SK-MEL-5 (cell line): Measurements from ENCODE around the gene FRMD4A. TPM values are rescaled to one million over a fixed set of nuclear protein-coding genes. Genes with fewer than 3 reads are reported as not detected.
A peak's percentile ranks its signal among the peaks of the same experiment; 100 is the strongest.

Experiments used
- DNase-seq: peaks from one replicate; pipeline ENCODE4 v3.0.0-alpha.2; 2016; ENCODE audit warnings: low read depth, low spot score
- in situ Hi-C: cut with HindIII; loops from 2 replicates; pipeline ENCODE4 v1.10.0; 2016; ENCODE audit warnings: low sequenced_read_pairs, high pct_unique_total_duplicates, low pct_unique_long_range_greater_than_20kb
- total RNA-seq: library from RNA; depleted of rRNA; stranded (reverse); fragments of >200 nt; shearing (Covaris generic); gene quantifications from 2 replicates; pipeline ENCODE4 v1.2.3, GENCODE V29; 2014

The FRMD4A gene
- total RNA-seq, 1 experiment from 2014 or later, result 9.9 TPM

- in situ Hi-C loops, result no loop called here
- no peak for DNase-seq
Observed at GRCh38 chr10:14116021-14116420, 214.7 kb downstream of the FRMD4A start.

- no peak for DNase-seq
- in situ Hi-C loops, result no loop called here
Observed at GRCh38 chr10:14114791-14115190, 215.9 kb downstream of the FRMD4A start.

GRCh38 chr10:14112056-14112455 is 218.7 kb downstream of the FRMD4A start:
- in situ Hi-C loops, result no loop called here
- no peak for DNase-seq

- in situ Hi-C loops, result no loop called here
- DNase-seq, result no peak
Observed at GRCh38 chr10:14111208-14111607, 219.5 kb downstream of the FRMD4A start.

- in situ Hi-C loops, result no loop called here
- DNase-seq, result no peak
Observed at GRCh38 chr10:14106828-14107227, 223.9 kb downstream of the FRMD4A start.

GRCh38 chr10:14102056-14102455 is 228.7 kb downstream of the FRMD4A start:
- DNase-seq, result no peak
- in situ Hi-C loops, result no loop called here

GRCh38 chr10:14099885-14100284 is 230.8 kb downstream of the FRMD4A start:
- in situ Hi-C loops, result no loop called here
- no peak for DNase-seq

- peak; percentile 65 for DNase-seq
- in situ Hi-C loops, result no loop called here
Observed at GRCh38 chr10:14093730-14094484, 236.8 kb downstream of the FRMD4A start.

- no peak for DNase-seq
- in situ Hi-C loops, result no loop called here
Observed at GRCh38 chr10:14092799-14093198, 237.9 kb downstream of the FRMD4A start.

- in situ Hi-C loops, result no loop called here
Observed at GRCh38 chr10:14089556-14090292, 241.0 kb downstream of the FRMD4A start.

GRCh38 chr10:14087566-14087965 is 243.2 kb downstream of the FRMD4A start:
- no peak for DNase-seq
- in situ Hi-C loops, result no loop called here

More at GRCh38 chr10:14089556-14090292, 241.0 kb downstream of the FRMD4A start:
- no peak for DNase-seq

- in situ Hi-C loops, result no loop called here
Observed at GRCh38 chr10:14086596-14086995, 244.1 kb downstream of the FRMD4A start.

GRCh38 chr10:14084875-14085274 is 245.8 kb downstream of the FRMD4A start:
- no peak for DNase-seq
- in situ Hi-C loops, result no loop called here

More at GRCh38 chr10:14086596-14086995, 244.1 kb downstream of the FRMD4A start:
- no peak for DNase-seq

- in situ Hi-C loops, result no loop called here
- DNase-seq, result no peak
Observed at GRCh38 chr10:14080795-14081194, 249.9 kb downstream of the FRMD4A start.

GRCh38 chr10:14077430-14077829 is 253.3 kb downstream of the FRMD4A start:
- in situ Hi-C loops, result no loop called here
- DNase-seq, result no peak

- in situ Hi-C loops, result no loop called here
- peak; percentile 57 for DNase-seq
Observed at GRCh38 chr10:14074062-14074884, 256.5 kb downstream of the FRMD4A start.

GRCh38 chr10:14072541-14072940 is 258.2 kb downstream of the FRMD4A start:
- in situ Hi-C loops, result no loop called here
- peak; percentile 53 for DNase-seq

GRCh38 chr10:14071956-14072355 is 258.8 kb downstream of the FRMD4A start:
- peak; percentile 63 for DNase-seq
- in situ Hi-C loops, result no loop called here
